LNCAP (cell line): Measurements from ENCODE around the gene ICAM3.

ENCODE experiments used
- TF ChIP-seq, protein P1 (sequence below): fragments of 450-650 bp; IDR thresholded peaks from 2 replicates; pipeline ENCODE4 v1.5.1; 2017; ENCODE audit warnings: mild to moderate bottlenecking

The ICAM3 gene

DNA sequence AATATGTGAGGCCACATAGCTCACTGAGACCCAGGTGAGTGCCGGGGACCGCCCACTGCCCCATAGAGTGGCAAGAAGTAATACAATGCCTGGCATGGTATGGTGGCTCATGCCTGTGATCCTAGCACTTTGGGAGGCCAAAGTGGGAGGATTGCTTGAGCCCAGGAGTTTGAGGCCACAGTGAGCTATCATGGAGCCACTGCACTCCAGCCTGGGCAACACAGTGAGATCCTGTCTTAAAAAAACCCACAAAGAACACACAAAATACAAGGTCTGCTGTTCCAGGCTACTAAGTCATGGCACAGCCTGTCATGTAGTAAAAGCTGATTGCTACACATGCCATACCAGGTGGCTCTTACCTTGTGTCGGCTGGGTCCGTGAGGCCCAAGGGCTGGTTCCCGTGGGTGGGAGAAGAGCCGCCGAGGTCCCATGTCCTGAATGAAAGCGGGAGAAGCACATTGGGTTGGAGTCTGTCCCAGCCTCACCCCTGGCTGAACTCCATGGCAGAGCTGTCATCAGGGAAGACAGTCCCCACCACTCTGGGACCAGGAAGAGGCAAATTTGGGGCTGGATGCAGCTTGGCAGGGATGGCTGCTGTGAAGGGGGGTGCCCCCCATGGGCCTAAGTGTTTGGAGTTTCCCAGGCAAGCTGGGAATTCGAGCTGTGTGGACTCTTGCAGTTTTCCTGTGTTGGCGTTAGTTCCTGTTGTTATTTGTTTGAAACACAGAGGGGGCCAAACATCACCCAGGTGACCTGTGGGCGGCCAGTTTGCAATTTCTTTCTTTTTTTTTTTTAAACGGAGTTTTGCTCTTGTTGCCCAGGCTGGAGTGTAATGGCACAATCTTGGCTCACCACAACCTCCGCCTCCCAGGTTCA lies 20.4 kb downstream of the ICAM3 start:
- TF ChIP-seq, protein P1, sequence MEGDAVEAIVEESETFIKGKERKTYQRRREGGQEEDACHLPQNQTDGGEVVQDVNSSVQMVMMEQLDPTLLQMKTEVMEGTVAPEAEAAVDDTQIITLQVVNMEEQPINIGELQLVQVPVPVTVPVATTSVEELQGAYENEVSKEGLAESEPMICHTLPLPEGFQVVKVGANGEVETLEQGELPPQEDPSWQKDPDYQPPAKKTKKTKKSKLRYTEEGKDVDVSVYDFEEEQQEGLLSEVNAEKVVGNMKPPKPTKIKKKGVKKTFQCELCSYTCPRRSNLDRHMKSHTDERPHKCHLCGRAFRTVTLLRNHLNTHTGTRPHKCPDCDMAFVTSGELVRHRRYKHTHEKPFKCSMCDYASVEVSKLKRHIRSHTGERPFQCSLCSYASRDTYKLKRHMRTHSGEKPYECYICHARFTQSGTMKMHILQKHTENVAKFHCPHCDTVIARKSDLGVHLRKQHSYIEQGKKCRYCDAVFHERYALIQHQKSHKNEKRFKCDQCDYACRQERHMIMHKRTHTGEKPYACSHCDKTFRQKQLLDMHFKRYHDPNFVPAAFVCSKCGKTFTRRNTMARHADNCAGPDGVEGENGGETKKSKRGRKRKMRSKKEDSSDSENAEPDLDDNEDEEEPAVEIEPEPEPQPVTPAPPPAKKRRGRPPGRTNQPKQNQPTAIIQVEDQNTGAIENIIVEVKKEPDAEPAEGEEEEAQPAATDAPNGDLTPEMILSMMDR = no peak

DNA sequence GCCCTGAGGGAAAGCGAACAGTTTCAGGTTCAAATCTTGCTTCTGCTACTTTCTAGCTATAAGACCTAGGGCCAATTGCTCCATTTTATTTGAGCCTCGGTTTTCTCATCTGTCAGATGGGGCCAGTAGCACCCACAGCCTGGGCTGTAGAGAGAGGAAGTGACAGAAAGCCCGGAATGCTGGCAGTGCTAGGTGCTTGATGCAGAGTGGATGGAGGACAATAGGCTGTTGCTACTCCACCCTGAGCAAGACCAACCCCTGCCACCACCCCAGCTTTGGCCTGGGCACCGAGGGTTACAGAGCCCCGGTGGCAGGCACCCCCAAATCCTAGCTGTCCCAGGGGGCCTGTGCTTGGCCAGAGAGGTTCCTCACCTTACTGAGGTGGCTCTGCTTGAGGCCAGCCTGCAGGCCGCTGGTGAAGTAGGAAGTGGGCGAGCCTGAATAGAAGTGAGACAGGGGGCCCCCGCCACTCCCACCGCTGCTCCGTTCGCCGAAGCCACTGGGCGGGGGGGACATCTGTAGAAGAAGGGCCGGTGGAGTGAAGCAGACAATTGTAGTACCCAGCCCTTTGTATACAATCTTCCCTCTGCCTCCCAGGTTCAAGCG lies 21.5 kb downstream of the ICAM3 start:
- TF ChIP-seq, protein P1 = no peak

DNA sequence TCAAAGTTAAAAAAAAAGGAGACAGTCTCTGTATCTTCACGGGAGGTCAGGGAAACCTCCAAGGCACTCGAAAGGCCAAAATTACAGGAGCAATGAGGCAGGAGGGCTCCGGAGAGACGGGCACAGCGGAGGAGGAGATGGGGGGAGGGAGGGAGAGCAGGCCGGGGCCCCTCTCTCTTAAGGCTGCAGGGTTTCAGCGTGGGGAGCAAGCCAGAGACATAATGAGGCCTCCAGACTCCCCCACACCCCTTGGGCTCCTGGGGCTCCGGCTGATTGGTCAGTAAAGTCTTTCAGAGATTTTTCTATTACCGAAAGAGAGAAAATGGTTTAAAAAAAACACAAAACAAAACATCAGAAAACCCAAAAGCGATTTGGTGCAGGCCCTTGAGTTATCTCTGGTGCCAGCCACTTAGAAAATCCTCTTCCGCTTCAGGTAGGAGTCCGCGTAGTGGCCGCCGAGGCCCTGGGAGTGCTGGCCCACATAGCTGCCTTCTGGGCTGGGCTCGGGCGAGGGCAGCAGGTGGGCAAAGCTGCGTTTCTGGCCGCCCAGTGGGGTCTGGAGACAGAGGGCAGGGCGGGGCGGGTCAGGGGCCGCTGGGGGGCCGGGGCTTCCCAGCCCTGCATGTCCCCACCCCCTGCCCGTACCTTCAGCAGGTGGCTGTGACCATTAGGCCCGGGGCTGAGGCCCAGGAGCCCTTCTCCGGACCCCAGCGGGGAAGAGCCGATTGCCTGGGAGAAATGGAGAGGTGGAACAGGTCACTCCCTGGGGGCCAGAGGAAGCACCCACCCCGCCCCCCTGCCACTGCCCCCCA lies 22.2 kb downstream of the ICAM3 start:
- TF ChIP-seq, protein P1 = no peak

DNA sequence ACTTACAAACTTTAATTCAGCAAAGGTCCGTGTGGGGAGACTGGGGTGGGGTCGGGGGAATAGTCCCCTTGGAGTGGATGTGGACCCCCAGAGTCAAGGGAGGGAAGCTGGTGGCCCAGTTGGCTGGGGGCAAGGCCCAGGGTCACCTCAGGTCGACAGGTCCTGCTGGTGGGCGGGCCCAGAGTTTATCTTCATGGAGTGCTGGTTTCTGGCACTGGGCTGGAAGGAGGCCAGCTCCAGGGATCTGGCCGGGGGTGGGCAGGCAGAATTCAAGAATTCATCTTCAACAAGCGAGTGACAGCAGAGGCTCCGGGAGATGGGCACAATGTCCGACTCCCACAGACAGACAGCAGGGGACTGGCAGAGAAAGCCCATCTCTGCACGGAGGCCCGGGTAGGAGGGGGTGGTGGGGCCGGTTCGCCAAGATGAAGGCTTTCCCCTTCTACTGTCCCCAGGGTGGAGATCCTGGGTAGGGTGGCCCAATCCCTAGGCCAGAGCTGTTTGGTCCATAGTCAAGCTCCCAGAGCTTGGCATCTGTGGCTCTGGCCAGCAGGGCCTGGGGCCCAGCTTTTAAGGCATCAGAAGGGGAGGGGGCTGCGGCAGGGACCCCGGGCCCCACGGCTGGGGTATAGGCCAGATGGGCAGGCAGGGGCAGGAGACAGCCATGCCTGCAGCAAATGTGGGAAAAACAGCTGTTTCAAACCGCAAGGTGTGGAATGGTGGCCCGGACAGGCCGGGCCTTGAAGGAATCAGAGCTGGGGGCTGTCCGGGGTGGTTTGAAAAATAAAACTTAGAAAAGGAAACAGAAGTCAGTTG lies 23.0 kb downstream of the ICAM3 start:
- TF ChIP-seq, protein P1 = no peak

DNA sequence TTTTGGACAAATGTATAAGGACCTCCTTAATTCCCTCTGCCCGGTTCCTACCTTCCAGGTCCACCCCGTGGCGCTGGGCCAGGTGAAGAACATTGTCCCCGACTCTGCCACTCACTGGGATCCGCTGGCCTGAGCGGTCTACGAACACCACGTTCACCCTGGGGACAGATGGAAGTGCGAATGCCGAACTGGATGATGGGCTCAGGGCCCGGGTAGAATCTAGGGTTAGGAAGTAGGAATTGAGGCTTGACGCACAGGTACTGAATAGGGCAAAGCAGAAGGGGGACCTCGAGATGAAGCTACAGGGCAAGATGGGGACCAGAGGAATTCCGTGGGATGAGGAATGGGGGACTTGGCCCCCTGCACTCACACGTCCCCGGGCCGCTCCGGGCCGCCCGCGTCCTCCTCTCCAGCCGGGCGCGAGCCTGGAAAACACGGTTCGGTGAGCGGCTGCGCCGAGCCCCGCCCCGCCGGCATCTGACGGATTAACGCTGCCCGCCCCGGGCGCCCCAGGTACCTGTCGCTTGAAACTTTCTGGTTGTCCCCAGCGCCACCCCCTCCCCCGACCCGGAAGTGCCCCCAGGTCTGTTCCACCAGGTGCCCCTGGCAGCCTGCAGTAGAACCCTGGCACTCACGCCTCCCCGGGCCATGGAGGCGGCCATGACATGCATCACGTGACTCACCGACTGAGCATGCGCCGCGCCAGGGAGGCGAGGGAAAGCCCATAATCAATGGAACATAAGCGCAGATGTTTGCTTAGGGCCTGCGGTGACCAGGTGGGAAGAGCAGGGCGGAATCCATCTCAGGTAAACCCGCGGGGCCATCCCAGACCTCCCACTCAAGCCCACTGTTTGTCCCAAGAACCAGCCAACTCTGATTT lies 23.8 kb downstream of the ICAM3 start, which contains the start of gene FDX2:
FDX2 (minus strand) TSS at position 681 of the 880 bp plus-strand sequence; CDS start at position 662, 19 bp downstream.
- TF ChIP-seq, protein P1 = no peak

DNA sequence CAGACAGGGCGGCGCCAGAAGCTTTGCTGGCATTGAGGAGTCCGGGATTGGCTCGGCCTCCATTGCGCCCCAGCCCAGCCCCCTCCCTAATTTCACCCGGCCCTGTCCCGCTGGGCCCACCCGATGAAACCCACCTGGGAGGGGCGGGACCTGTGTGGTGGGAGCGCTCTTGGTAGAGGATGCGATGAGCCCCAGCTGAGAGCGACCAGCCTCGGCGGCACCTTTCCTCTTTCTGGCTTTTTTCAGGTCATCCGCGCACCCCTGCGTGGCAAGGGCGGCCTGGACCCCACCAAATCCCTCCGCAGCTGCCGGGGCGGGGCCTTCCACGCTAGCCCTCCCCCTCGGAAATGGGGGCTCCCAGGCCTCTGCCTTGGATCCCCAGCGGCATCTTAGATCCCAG lies 30.0 kb downstream of the ICAM3 start, which contains the start of gene ZGLP1:
ZGLP1 (minus strand) TSS at position 393 of the 400 bp plus-strand sequence.
- TF ChIP-seq, protein P1 = no peak
